ENCODE data around the gene TSPO. TPM values are rescaled to one million over a fixed set of nuclear protein-coding genes. Genes with fewer than 3 reads are reported as not detected.
"Not testable (repeated sequence)": the region's sequence is repeated elsewhere in the genome, so short reads cannot be mapped to it uniquely, and the experiment has no call there.

Gene TSPO
- total RNA-seq (2014; rRNA removed; shearing (Covaris generic); ENCODE audit: low replicate concordance): 757 and 778 TPM in 2 replicates

GRCh38 chr22:43151251-43152002 lies at the start of gene TSPO:
TSS of gene TSPO (plus strand) at chr22:43151559. CDS start at chr22:43159239, 7,680 bp downstream.
- in situ Hi-C loops (cut with HindIII; ENCODE audit: low pct_unique_long_range_greater_than_20kb, low sequenced_read_pairs): no loop called here
- peak; percentile 52 for DNase-seq (ENCODE audit: low read depth)

GRCh38 chr22:43104056-43104625 lies 47.2 kb upstream of the TSPO start:
- peak; percentile 87 for DNase-seq (ENCODE audit: low read depth)
- in situ Hi-C loops (cut with HindIII; ENCODE audit: low pct_unique_long_range_greater_than_20kb, low sequenced_read_pairs): not testable (repeated sequence)

GRCh38 chr22:43104950-43105349 lies 46.4 kb upstream of the TSPO start:
- in situ Hi-C loops (cut with HindIII; ENCODE audit: low pct_unique_long_range_greater_than_20kb, low sequenced_read_pairs); DNase-seq (ENCODE audit: low read depth): not testable (repeated sequence)

- in situ Hi-C loops (cut with HindIII; ENCODE audit: low pct_unique_long_range_greater_than_20kb, low sequenced_read_pairs): no loop called here
- no peak for DNase-seq (ENCODE audit: low read depth)
These were observed 45.1 kb upstream of the TSPO start for GRCh38 chr22:43106302-43106701.

GRCh38 chr22:43109511-43109910 lies 41.8 kb upstream of the TSPO start:
- no peak for DNase-seq (ENCODE audit: low read depth)
- in situ Hi-C loops (cut with HindIII; ENCODE audit: low pct_unique_long_range_greater_than_20kb, low sequenced_read_pairs): no loop called here

- in situ Hi-C loops (cut with HindIII; ENCODE audit: low pct_unique_long_range_greater_than_20kb, low sequenced_read_pairs): no loop called here
- no peak for DNase-seq (ENCODE audit: low read depth)
These were observed 41.4 kb upstream of the TSPO start for GRCh38 chr22:43109921-43110443.

GRCh38 chr22:43110444-43110926 lies 40.9 kb upstream of the TSPO start, which contains the start of gene BIK:
TSS of gene BIK (plus strand) at chr22:43110750. CDS start at chr22:43124023, 13,273 bp downstream.
- no peak for DNase-seq (ENCODE audit: low read depth)
- in situ Hi-C loops (cut with HindIII; ENCODE audit: low pct_unique_long_range_greater_than_20kb, low sequenced_read_pairs): no loop called here

- no peak for DNase-seq (ENCODE audit: low read depth)
- in situ Hi-C loops (cut with HindIII; ENCODE audit: low pct_unique_long_range_greater_than_20kb, low sequenced_read_pairs): no loop called here
These were observed 40.3 kb upstream of the TSPO start for GRCh38 chr22:43110927-43111623.

GRCh38 chr22:43113526-43114251 lies 37.7 kb upstream of the TSPO start:
- no peak for DNase-seq (ENCODE audit: low read depth)
- in situ Hi-C loops (cut with HindIII; ENCODE audit: low pct_unique_long_range_greater_than_20kb, low sequenced_read_pairs): no loop called here

- no peak for DNase-seq (ENCODE audit: low read depth)
- in situ Hi-C loops (cut with HindIII; ENCODE audit: low pct_unique_long_range_greater_than_20kb, low sequenced_read_pairs): no loop called here
These were observed 36.4 kb upstream of the TSPO start for GRCh38 chr22:43114958-43115357.

- no peak for DNase-seq (ENCODE audit: low read depth)
- in situ Hi-C loops (cut with HindIII; ENCODE audit: low pct_unique_long_range_greater_than_20kb, low sequenced_read_pairs): no loop called here
These were observed 34.4 kb upstream of the TSPO start for GRCh38 chr22:43116932-43117331.

GRCh38 chr22:43118024-43118849 lies 33.1 kb upstream of the TSPO start:
- in situ Hi-C loops (cut with HindIII; ENCODE audit: low pct_unique_long_range_greater_than_20kb, low sequenced_read_pairs): no loop called here
- no peak for DNase-seq (ENCODE audit: low read depth)

- no peak for DNase-seq (ENCODE audit: low read depth)
- in situ Hi-C loops (cut with HindIII; ENCODE audit: low pct_unique_long_range_greater_than_20kb, low sequenced_read_pairs): no loop called here
These were observed 32.4 kb upstream of the TSPO start for GRCh38 chr22:43118953-43119458.

GRCh38 chr22:43126501-43127165 lies 24.7 kb upstream of the TSPO start:
- in situ Hi-C loops (cut with HindIII; ENCODE audit: low pct_unique_long_range_greater_than_20kb, low sequenced_read_pairs): no loop called here
- peak; percentile 81 for DNase-seq (ENCODE audit: low read depth)

- in situ Hi-C loops (cut with HindIII; ENCODE audit: low pct_unique_long_range_greater_than_20kb, low sequenced_read_pairs): no loop called here
- DNase-seq (ENCODE audit: low read depth): peak; percentile 32
These were observed 24.0 kb upstream of the TSPO start for GRCh38 chr22:43127166-43127908.

GRCh38 chr22:43128116-43128515 lies 23.2 kb upstream of the TSPO start:
- in situ Hi-C loops (cut with HindIII; ENCODE audit: low pct_unique_long_range_greater_than_20kb, low sequenced_read_pairs): no loop called here
- no peak for DNase-seq (ENCODE audit: low read depth)

Measured in Caki2 (cell line).